K562 treated with DMSO at 1 percent for 24 hours (cell line): Measurements from ENCODE around the gene FUT8. TPM values are rescaled to one million over a fixed set of nuclear protein-coding genes. Genes with fewer than 3 reads are reported as not detected.

ENCODE experiments used
- total RNA-seq: library from RNA; unstranded; fragments of 300-600 nt; gene quantifications from 2 replicates; pipeline ENCODE4 v1.2.3, GENCODE V29; 2022; ENCODE audit warnings: low read depth; ENCODE audit not compliant: insufficient read depth

FUT8 gene
- 7.3 and 10.2 TPM in 2 replicates for total RNA-seq

GRCh38 chr14:65412032-65412846 lies at the start of gene FUT8:
Gene FUT8 (plus strand): TSS chr14:65412730. CDS start chr14:65561564, 148,834 bp downstream.

